ENCODE results near the gene RAB6A. TPM values are rescaled to one million over a fixed set of nuclear protein-coding genes. Genes with fewer than 3 reads are reported as not detected.

Gene RAB6A
- polyA plus RNA-seq, 1 experiment, result 153 TPM

DNA sequence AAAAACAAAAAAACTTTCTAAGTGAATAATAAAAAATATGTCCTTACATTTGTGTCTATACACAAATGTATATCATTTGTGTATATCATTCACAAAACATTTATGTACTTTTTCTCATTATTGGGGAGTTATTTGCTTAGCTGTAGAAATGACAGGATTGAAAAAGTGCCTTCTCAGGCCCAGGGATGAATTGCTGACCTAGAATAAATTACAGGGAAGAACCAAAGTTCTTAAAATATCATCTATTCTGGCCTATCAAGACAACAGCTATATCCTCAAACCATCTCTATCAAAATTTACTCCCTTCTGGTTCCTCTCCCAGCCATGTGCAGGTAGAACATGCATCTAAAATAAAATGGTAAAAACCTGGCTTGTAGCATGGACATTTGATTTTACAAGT, 1.9 kb upstream of the RAB6A start:
- no peak for DNase-seq (ENCODE audit: low read depth, low spot score)
- H3K4me3 ChIP-seq (ENCODE audit: low read depth, low read length), result no peak overlapping the region
- TF ChIP-seq, protein P1, sequence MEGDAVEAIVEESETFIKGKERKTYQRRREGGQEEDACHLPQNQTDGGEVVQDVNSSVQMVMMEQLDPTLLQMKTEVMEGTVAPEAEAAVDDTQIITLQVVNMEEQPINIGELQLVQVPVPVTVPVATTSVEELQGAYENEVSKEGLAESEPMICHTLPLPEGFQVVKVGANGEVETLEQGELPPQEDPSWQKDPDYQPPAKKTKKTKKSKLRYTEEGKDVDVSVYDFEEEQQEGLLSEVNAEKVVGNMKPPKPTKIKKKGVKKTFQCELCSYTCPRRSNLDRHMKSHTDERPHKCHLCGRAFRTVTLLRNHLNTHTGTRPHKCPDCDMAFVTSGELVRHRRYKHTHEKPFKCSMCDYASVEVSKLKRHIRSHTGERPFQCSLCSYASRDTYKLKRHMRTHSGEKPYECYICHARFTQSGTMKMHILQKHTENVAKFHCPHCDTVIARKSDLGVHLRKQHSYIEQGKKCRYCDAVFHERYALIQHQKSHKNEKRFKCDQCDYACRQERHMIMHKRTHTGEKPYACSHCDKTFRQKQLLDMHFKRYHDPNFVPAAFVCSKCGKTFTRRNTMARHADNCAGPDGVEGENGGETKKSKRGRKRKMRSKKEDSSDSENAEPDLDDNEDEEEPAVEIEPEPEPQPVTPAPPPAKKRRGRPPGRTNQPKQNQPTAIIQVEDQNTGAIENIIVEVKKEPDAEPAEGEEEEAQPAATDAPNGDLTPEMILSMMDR (IDR thresholded peaks at IDR 0.05; ENCODE audit: low read depth, low read length), result no peak
- peaks cover 3% of the 10 kb centered on the region; the same call in 1 of the 2 replicates for H3K9me3 ChIP-seq (ENCODE audit: control insufficient read depth, insufficient read depth, low read length)
- peaks cover 8% of the 10 kb centered on the region for H3K27me3 ChIP-seq (ENCODE audit: control insufficient read depth, insufficient read depth, low read length)
- ChIA-PET POLR2A (interaction anchor here (3.2 kb wide), 1 partner anchor 16 kb away, joined by 55 read pairs; no protein-coding TSS in a partner anchor), CTCF (interaction anchor here (1.2 to 2.5 kb wide), 2 partner anchors 17 to 169 kb away, joined by 3 to 7 read pairs; no protein-coding TSS in a partner anchor)
- no peak overlapping the region for H3K27ac ChIP-seq (ENCODE audit: low read depth, low read length)

DNA sequence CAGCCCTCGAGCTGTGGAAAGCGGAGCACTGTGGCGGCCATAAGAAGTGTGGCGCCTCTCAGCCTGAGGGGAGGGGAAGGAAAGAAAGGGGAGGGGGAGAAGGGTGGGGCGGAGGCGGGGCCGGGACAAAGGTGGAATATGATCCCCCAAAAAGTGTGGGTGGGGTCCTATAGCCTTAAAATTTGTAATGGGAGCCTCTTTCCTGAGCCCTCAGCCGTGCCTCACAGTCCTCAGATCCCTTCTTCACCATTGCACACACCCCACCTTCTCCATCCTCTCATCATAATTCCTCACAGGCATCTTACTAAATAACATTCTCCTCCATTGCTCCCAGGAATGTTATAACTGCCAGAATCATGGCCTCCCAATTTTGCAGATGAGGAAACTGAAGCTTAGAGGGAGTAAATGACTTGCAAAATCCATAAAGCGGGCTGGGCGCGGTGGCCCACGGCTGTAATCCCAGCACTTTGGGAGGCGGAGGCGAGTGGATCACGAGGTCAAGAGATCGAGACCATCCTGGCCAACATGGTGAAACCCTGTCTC, 600 bp upstream of the RAB6A start:
- H3K27ac ChIP-seq (ENCODE audit: low read depth, low read length), result peak overlapping the region; percentile 68
- ChIA-PET CTCF (interaction anchor here (0.6 to 2.5 kb wide), 4 partner anchors 136 to 455 kb away, joined by 3 to 7 read pairs (median 4); no protein-coding TSS in a partner anchor), POLR2A (interaction anchor here (0.7 to 3.2 kb wide), 7 partner anchors 12 to 170 kb away, joined by 3 to 55 read pairs (median 3); partner anchors contain the start of gene MRPL48)
- H3K4me3 ChIP-seq (ENCODE audit: low read depth, low read length), result peak overlapping the region; percentile 46
- no peak for DNase-seq (ENCODE audit: low read depth, low spot score)
- peaks cover 3% of the 10 kb centered on the region; the same call in 1 of the 2 replicates for H3K9me3 ChIP-seq (ENCODE audit: control insufficient read depth, insufficient read depth, low read length)
- peaks cover 2% of the 10 kb centered on the region for H3K27me3 ChIP-seq (ENCODE audit: control insufficient read depth, insufficient read depth, low read length)
- TF ChIP-seq, protein P1 (IDR thresholded peaks at IDR 0.05; ENCODE audit: low read depth, low read length), result no peak

DNA sequence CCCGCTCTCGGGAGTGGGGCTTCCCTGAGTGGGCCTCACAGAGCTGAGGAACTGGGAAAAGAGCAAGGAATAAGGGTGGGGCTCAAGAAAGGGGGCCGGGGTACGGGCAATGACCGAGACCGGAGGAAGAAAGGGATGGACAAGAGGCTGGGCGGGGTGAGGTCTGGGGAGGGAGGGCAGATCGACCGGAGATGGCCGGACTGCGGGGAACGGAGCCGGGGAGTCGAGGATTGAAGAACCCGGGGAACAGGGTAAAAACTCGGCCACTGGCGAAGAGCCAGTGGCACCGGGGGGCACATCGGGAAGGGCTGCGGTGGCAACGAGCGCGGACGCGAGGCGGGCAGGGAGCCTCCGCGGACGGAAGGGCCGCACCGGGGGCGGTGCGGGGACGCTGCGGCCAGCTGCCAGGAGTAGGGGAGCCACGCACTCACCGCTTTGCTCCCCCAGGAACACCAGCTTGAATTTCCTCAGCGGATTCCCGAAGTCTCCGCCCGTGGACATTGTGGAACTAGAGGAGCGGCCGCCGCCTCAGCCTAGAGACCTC, 667 bp downstream of the RAB6A start:
- Histone ChIP-seq H3K4me3 (ENCODE audit: low read depth, low read length) (peak overlapping the region; percentile 91), H3K9me3 (ENCODE audit: control insufficient read depth, insufficient read depth, low read length) (peaks cover 3% of the 10 kb centered on the region; the same call in 1 of the 2 replicates), H3K27ac (ENCODE audit: low read depth, low read length) (peak overlapping the region; percentile 91), H3K27me3 (ENCODE audit: control insufficient read depth, insufficient read depth, low read length) (peaks cover under 1% of the 10 kb centered on the region)
- POLR2A ChIA-PET, result interaction anchor here (0.6 to 3.2 kb wide), 8 partner anchors 13 to 117 kb away, joined by 3 to 55 read pairs (median 4); partner anchors contain the start of gene MRPL48
- DNase-seq (ENCODE audit: low read depth, low spot score), result no peak
- CTCF ChIA-PET, result interaction anchor here (0.5 to 2.5 kb wide), 5 partner anchors 45 to 281 kb away, joined by 3 to 7 read pairs (median 4); no protein-coding TSS in a partner anchor
- TF ChIP-seq, protein P1 (IDR thresholded peaks at IDR 0.05; ENCODE audit: low read depth, low read length), result no peak

DNA sequence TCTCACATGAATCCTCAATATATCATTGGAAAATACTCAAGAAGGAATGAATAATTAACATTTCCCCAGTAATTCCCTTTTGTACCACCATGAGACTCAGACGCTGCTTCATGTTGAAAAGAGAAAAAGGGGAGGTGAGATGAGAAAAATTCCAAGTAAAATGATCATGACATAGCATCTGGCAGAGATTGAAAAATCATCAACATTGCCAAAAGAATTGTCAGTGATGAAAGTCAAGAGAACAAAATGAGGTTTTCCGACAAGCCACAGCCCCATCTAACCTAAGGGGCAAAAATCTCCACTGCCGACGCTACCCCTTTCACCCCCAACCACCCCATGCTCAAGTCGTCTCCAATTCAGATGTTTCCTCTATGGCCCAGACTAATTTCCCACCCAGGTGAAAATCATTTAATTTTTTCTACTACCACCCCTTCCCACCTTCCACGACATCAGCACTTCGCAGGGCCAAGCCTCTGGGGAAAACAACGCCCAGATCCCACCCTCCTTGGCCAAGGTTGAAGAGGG, 1.2 kb downstream of the RAB6A start:
- TF ChIP-seq, protein P1 (IDR thresholded peaks at IDR 0.05; ENCODE audit: low read depth, low read length), result peak; percentile 38
- CTCF ChIA-PET, result interaction anchor here (0.6 kb wide), 2 partner anchors 162 to 280 kb away, joined by 3 read pairs; no protein-coding TSS in a partner anchor
- POLR2A ChIA-PET, result interaction anchor here (0.6 to 3.2 kb wide), 4 partner anchors 14 to 99 kb away, joined by 3 to 55 read pairs (median 16); partner anchors contain the start of gene MRPL48
- DNase-seq (ENCODE audit: low read depth, low spot score), result no peak
- Histone ChIP-seq H3K27ac (ENCODE audit: low read depth, low read length) (peak overlapping the region; percentile 91), H3K4me3 (ENCODE audit: low read depth, low read length) (peak overlapping the region; percentile 91), H3K27me3 (ENCODE audit: control insufficient read depth, insufficient read depth, low read length) (no peaks in the 10 kb centered on the region), H3K9me3 (ENCODE audit: control insufficient read depth, insufficient read depth, low read length) (peaks cover 3% of the 10 kb centered on the region; the same call in 1 of the 2 replicates)

Data from AG04450 (cell line).